Fibroblast of lung (primary cell): Measurements from ENCODE around the gene NKAIN2. TPM values are rescaled to one million over a fixed set of nuclear protein-coding genes. Genes with fewer than 3 reads are reported as not detected.

Experiments
- DNase-seq, 2 donors: peaks; one replicate each; pipeline versions ENCODE4 v3.0.0 to v3.0.0-alpha.2; 2010; ENCODE audit warnings: low read depth in 2 of 2
- H2AFZ ChIP-seq: 2 replicates; pipeline ENCODE4 v1.5.1; 2012; ENCODE audit warnings: low read length, control low read depth, inconsistent platforms
- H3K27ac ChIP-seq: 2 replicates; pipeline ENCODE4 v1.5.1; 2011; ENCODE audit warnings: low read length, control low read depth; ENCODE audit not compliant: insufficient read depth
- H3K27me3 ChIP-seq: 2 replicates; pipeline ENCODE4 v1.5.1; 2011; ENCODE audit warnings: mild to moderate bottlenecking, low read length; ENCODE audit not compliant: control insufficient read depth, insufficient read depth
- H3K36me3 ChIP-seq: 2 replicates; pipeline ENCODE4 v1.5.1; 2011; ENCODE audit warnings: low read length; ENCODE audit not compliant: control insufficient read depth, insufficient read depth
- H3K4me1 ChIP-seq: 2 replicates; pipeline ENCODE4 v1.5.1; 2011; ENCODE audit warnings: low read length; ENCODE audit not compliant: control insufficient read depth, insufficient read depth; ENCODE audit errors: extremely low read depth
- H3K4me2 ChIP-seq: 2 replicates; pipeline ENCODE4 v1.5.1; 2011; ENCODE audit warnings: low read length, control low read depth; ENCODE audit not compliant: insufficient read depth; ENCODE audit errors: extremely low read depth
- H3K4me3 ChIP-seq, 4 experiments: fragments of 200-600 bp in 1 of 4; sonication (generic) in 1 of 4; replicated peaks in 1 of 4; 2 replicates each; pipeline ENCODE4 v1.5.1; 2011 to 2016; ENCODE audit warnings: low read length in 4 of 4, low read depth in 3 of 4, mild to moderate bottlenecking in 3 of 4, control low read depth in 2 of 4, inconsistent platforms in 1 of 4, mixed read lengths in 1 of 4; ENCODE audit not compliant: insufficient read depth in 1 of 4; ENCODE audit errors: control extremely low read depth in 1 of 4
- H3K79me2 ChIP-seq: 2 replicates; pipeline ENCODE4 v1.5.1; 2012; ENCODE audit warnings: mild to moderate bottlenecking, low read length, inconsistent platforms; ENCODE audit not compliant: control insufficient read depth, insufficient read depth
- H3K9ac ChIP-seq: 2 replicates; pipeline ENCODE4 v1.5.1; 2011; ENCODE audit warnings: mild to moderate bottlenecking, low read length, control low read depth; ENCODE audit not compliant: insufficient read depth
- H3K9me3 ChIP-seq: 2 replicates; pipeline ENCODE4 v1.5.1; 2012; ENCODE audit warnings: low read depth, low read length; ENCODE audit not compliant: control insufficient read depth, insufficient read depth
- H4K20me1 ChIP-seq: 2 replicates; pipeline ENCODE4 v1.5.1; 2011; ENCODE audit warnings: low read length; ENCODE audit not compliant: control insufficient read depth, insufficient read depth; ENCODE audit errors: extremely low read depth
- EZH2 ChIP-seq: IDR thresholded peaks from 2 replicates; pipeline ENCODE4 v1.5.1; 2012; ENCODE audit warnings: low read length, control low read depth, mild to moderate bottlenecking; ENCODE audit errors: missing control alignments
- polyA plus RNA-seq, 2 donors: library from polyadenylated mRNA; depleted of rRNA in 1 of 2; stranded (reverse) in 1 of 2; unstranded in 1 of 2; fragments of >200 nt; gene quantifications; 2 replicates each; pipeline ENCODE4 v1.2.1, GENCODE V29; 2011 to 2012; ENCODE audit warnings: missing spikeins in 1 of 2
- total RNA-seq: library from RNA; depleted of rRNA; stranded (reverse); fragments of >200 nt; gene quantifications from 2 replicates; pipeline ENCODE4 v1.2.1, GENCODE V29; 2014
- TF ChIP-seq, protein P1 (sequence below), 2 donors: IDR thresholded peaks in 1 of 2; conservative IDR thresholded peaks in 1 of 2; 1 replicate in 1 of 2; 2 replicates in 1 of 2; pipeline ENCODE4 v1.5.1; 2011 to 2012; ENCODE audit warnings: low read length in 2 of 2, control low read depth in 1 of 2, inconsistent platforms in 1 of 2, low read depth in 1 of 2, mild to moderate bottlenecking in 1 of 2

The NKAIN2 gene
- total and polyA plus RNA-seq, 2 donors (not counting 1 experiment from before 2014, with no cell fraction given), result not detected

GRCh38 chr6:123895806-123896205, 92.1 kb downstream of the NKAIN2 start:
- no peak overlapping the region for H3K4me3 ChIP-seq
- H2AFZ ChIP-seq, result no peak overlapping the region
- H3K4me2 ChIP-seq, result no peak overlapping the region
- H3K36me3 ChIP-seq, result no peaks in the 10 kb centered on the region
- no peak overlapping the region for H3K27ac ChIP-seq
- H3K9ac ChIP-seq, result no peak overlapping the region
- DNase-seq, result no peak
- TF ChIP-seq, protein P1, sequence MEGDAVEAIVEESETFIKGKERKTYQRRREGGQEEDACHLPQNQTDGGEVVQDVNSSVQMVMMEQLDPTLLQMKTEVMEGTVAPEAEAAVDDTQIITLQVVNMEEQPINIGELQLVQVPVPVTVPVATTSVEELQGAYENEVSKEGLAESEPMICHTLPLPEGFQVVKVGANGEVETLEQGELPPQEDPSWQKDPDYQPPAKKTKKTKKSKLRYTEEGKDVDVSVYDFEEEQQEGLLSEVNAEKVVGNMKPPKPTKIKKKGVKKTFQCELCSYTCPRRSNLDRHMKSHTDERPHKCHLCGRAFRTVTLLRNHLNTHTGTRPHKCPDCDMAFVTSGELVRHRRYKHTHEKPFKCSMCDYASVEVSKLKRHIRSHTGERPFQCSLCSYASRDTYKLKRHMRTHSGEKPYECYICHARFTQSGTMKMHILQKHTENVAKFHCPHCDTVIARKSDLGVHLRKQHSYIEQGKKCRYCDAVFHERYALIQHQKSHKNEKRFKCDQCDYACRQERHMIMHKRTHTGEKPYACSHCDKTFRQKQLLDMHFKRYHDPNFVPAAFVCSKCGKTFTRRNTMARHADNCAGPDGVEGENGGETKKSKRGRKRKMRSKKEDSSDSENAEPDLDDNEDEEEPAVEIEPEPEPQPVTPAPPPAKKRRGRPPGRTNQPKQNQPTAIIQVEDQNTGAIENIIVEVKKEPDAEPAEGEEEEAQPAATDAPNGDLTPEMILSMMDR (conservative IDR thresholded peaks at IDR 0.05 in 1 of 2, IDR thresholded peaks at IDR 0.05 in 1 of 2; ENCODE audit: low read depth in 1 of 2, low read length in 2 of 2), result no peak
- TF ChIP-seq EZH2, result no peak
- no peaks in the 10 kb centered on the region for H3K9me3 ChIP-seq
- no peaks in the 10 kb centered on the region for H3K27me3 ChIP-seq
- no peaks in the 10 kb centered on the region for H3K79me2 ChIP-seq
- H3K4me1 ChIP-seq, result no peaks in the 10 kb centered on the region
- H4K20me1 ChIP-seq, result no peaks in the 10 kb centered on the region

DNA sequence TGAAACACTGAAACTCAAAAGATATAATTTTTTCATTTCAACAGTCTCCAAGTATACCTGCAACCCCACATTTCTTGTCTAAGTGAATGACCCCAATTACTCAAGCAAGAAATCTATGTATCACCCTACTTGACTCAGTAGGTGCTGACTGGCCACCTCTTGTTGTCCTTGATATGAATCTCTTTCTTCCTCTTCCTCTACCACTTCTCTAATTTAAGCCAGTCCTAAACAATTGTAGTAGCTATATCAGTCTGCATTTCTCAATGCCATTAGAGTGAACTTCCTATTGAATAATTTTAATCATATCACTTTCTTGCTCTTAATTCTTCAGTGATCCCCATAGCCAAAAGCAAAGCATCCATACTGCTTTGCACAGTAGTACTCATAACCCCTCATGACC, 93.2 kb downstream of the NKAIN2 start:
- Histone ChIP-seq H3K9me3 (no peaks in the 10 kb centered on the region), H3K4me3 (no peak overlapping the region), H3K27ac (no peak overlapping the region), H3K4me2 (no peak overlapping the region), H3K9ac (no peak overlapping the region), H2AFZ (no peak overlapping the region), H3K4me1 (no peaks in the 10 kb centered on the region), H4K20me1 (no peaks in the 10 kb centered on the region), H3K79me2 (no peaks in the 10 kb centered on the region), H3K27me3 (no peaks in the 10 kb centered on the region), H3K36me3 (no peaks in the 10 kb centered on the region)
- TF ChIP-seq, protein P1 (conservative IDR thresholded peaks at IDR 0.05 in 1 of 2, IDR thresholded peaks at IDR 0.05 in 1 of 2; ENCODE audit: low read depth in 1 of 2, low read length in 2 of 2), result no peak
- TF ChIP-seq EZH2, result no peak
- no peak for DNase-seq

- Histone ChIP-seq H3K36me3 (no peaks in the 10 kb centered on the region), H3K9ac (no peak overlapping the region), H3K27me3 (no peaks in the 10 kb centered on the region), H3K27ac (no peak overlapping the region), H3K4me2 (no peak overlapping the region), H3K79me2 (no peaks in the 10 kb centered on the region), H3K4me1 (no peaks in the 10 kb centered on the region), H4K20me1 (no peaks in the 10 kb centered on the region), H3K9me3 (no peaks in the 10 kb centered on the region), H2AFZ (no peak overlapping the region), H3K4me3 (no peak overlapping the region)
- TF ChIP-seq, protein P1 (conservative IDR thresholded peaks at IDR 0.05 in 1 of 2, IDR thresholded peaks at IDR 0.05 in 1 of 2; ENCODE audit: low read depth in 1 of 2, low read length in 2 of 2), result no peak
- no peak for TF ChIP-seq EZH2
- no peak for DNase-seq
Observed at GRCh38 chr6:123897965-123898364, 94.3 kb downstream of the NKAIN2 start.
